Mesothelial cell of epicardium (in vitro differentiated cells): ENCODE measurements around the gene LMOD3. TPM values are rescaled to one million over a fixed set of nuclear protein-coding genes. Genes with fewer than 3 reads are reported as not detected.
A peak's percentile ranks its signal among the peaks of the same experiment; 100 is the strongest.

Experiments
- DNase-seq, 2 experiments: peaks; one replicate each; pipeline ENCODE4 v3.0.0; 2021; ENCODE audit warnings: low spot score in 2 of 2; ENCODE audit not compliant: unreplicated experiment in 2 of 2
- H3K27ac Mint-ChIP-seq: 2 replicates; pipeline ENCODE4 v1.8.0; 2021; ENCODE audit warnings: mixed read lengths
- H3K27me3 Mint-ChIP-seq: 2 replicates; pipeline ENCODE4 v1.8.0; 2021; ENCODE audit warnings: low read depth, mixed read lengths
- H3K36me3 Mint-ChIP-seq: 2 replicates; pipeline ENCODE4 v1.8.0; 2021; ENCODE audit warnings: mixed read lengths
- H3K4me1 Mint-ChIP-seq: 2 replicates; pipeline ENCODE4 v1.8.0; 2021; ENCODE audit warnings: mixed read lengths
- H3K4me3 Mint-ChIP-seq: 2 replicates; pipeline ENCODE4 v1.8.0; 2021; ENCODE audit warnings: mild to moderate bottlenecking, moderate library complexity, mixed read lengths
- H3K9me3 Mint-ChIP-seq: 2 replicates; pipeline ENCODE4 v1.8.0; 2021; ENCODE audit warnings: mixed read lengths
- total RNA-seq: library from RNA; stranded (reverse); gene quantifications from 3 replicates; pipeline ENCODE4 v1.2.1, GENCODE V29; 2021
- TF ChIP-seq, protein P1 (sequence below): fragments of 200-600 bp; sonication (generic); IDR thresholded peaks from one replicate; pipeline ENCODE4 v1.5.0; 2021; ENCODE audit warnings: antibody characterized with exemption; ENCODE audit not compliant: unreplicated experiment

Gene LMOD3
- total RNA-seq, 1 donor from 2014 or later: not detected

DNA sequence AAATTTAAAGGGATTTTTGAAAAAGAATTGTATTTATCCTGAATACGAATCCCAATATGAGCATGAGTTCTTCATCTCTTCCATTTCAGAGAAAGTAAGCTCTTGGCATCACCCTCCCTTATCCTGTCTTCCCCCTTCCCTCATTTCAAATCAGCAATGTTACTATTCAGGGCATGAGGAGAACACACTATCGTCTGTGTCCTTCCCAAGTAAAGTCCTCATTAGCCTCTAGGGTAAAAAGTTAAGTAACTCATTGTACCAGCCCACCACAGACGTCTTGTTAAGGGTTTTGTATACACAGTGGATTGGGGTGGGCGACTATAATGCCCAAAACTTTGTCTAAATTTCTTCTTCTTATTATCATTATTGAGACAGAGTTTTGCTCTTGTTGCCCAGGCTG, 22.8 kb downstream of the LMOD3 start:
- Mint-ChIP-seq H3K9me3 (no peaks in the 10 kb centered on the region), H3K36me3 (peaks cover 33% of the 10 kb centered on the region), H3K27ac (no peak overlapping the region), H3K4me3 (no peak overlapping the region), H3K4me1 (peaks cover 11% of the 10 kb centered on the region), H3K27me3 (no peaks in the 10 kb centered on the region)
- TF ChIP-seq, protein P1, sequence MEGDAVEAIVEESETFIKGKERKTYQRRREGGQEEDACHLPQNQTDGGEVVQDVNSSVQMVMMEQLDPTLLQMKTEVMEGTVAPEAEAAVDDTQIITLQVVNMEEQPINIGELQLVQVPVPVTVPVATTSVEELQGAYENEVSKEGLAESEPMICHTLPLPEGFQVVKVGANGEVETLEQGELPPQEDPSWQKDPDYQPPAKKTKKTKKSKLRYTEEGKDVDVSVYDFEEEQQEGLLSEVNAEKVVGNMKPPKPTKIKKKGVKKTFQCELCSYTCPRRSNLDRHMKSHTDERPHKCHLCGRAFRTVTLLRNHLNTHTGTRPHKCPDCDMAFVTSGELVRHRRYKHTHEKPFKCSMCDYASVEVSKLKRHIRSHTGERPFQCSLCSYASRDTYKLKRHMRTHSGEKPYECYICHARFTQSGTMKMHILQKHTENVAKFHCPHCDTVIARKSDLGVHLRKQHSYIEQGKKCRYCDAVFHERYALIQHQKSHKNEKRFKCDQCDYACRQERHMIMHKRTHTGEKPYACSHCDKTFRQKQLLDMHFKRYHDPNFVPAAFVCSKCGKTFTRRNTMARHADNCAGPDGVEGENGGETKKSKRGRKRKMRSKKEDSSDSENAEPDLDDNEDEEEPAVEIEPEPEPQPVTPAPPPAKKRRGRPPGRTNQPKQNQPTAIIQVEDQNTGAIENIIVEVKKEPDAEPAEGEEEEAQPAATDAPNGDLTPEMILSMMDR: no peak
- no peak for DNase-seq

DNA sequence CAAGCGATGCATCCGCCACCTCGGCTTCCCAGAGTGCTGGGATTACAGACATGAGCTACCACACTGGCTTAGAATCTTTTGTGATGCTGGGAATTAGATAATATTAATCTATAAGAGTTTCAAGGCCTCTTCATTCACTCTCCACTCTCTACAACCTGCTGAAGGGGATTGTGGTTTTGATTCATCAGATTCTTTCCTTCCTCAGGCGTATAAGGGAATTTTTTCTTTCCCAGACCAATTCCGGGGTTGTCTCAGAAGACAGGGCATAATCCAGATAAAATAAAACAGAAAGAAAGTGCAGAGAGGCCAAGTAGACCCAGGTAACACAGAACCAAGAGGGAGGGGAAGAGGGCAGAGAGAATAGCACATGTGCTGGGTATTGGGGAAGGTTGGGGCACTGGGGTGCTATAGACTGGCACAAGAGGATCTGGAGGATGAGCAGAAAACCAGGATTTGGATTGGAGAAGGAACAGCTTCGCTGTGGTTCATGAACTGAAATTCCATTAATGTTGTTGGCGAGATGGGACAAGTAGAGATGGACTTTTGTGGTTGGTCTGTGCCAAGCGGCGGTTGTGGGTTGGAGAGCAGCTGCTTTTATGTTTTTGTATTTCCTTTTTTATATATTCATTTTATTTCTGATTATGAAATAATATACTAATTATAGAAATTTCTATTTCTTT, 24.8 kb downstream of the LMOD3 start:
- TF ChIP-seq, protein P1: no peak
- H3K9me3 Mint-ChIP-seq: no peaks in the 10 kb centered on the region
- DNase-seq: no peak
- no peaks in the 10 kb centered on the region for H3K27me3 Mint-ChIP-seq
- no peak overlapping the region for H3K27ac Mint-ChIP-seq
- no peak overlapping the region for H3K4me3 Mint-ChIP-seq
- peaks cover 20% of the 10 kb centered on the region for H3K36me3 Mint-ChIP-seq
- H3K4me1 Mint-ChIP-seq: peaks cover 7% of the 10 kb centered on the region

DNA sequence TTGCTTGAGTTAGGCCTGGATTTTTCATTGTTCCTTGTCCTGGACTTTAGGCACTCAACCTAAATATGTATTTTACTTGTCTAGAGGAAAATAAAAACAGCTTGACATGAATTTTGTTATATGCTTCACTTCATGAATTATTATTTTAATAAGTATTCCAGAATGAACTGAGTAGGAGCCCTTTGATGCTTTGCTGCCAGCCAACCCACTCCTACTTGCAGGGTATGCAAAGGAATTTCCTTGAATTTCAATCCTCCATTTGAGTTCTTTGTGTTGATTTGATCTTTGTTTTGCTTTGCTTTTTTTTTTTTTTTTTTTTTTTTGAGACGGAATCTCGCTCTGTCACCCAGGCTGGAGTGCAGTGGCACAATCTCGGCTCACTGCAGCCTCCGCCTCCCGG, 26.1 kb downstream of the LMOD3 start:
- H3K27me3 Mint-ChIP-seq: no peaks in the 10 kb centered on the region
- H3K9me3 Mint-ChIP-seq: no peaks in the 10 kb centered on the region
- no peak overlapping the region for H3K27ac Mint-ChIP-seq
- DNase-seq: no peak
- peaks cover 16% of the 10 kb centered on the region for H3K4me1 Mint-ChIP-seq
- H3K4me3 Mint-ChIP-seq: no peak overlapping the region
- peaks cover 10% of the 10 kb centered on the region for H3K36me3 Mint-ChIP-seq
- TF ChIP-seq, protein P1: no peak

DNA sequence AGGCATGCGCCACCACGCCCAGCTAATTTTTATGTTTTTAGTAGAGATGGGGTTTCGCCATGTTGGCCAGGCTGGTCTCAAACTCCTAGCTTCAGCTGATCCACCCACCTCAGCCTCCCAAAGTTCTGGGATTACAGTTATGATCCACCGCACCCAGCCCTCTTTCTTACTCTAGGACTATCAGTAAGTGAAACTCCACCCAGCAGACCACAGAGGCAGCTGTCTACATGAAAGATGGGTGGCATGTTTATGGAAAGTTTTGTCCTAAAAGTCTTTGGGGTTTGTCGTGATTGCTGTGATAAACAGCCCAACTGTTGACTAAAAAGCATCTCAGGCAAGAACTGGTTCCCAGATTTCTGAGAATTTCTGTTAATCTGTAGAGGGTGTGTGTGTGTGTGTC, 26.8 kb downstream of the LMOD3 start:
- H3K27ac Mint-ChIP-seq: peak overlapping the region; percentile 70
- no peaks in the 10 kb centered on the region for H3K9me3 Mint-ChIP-seq

DNA sequence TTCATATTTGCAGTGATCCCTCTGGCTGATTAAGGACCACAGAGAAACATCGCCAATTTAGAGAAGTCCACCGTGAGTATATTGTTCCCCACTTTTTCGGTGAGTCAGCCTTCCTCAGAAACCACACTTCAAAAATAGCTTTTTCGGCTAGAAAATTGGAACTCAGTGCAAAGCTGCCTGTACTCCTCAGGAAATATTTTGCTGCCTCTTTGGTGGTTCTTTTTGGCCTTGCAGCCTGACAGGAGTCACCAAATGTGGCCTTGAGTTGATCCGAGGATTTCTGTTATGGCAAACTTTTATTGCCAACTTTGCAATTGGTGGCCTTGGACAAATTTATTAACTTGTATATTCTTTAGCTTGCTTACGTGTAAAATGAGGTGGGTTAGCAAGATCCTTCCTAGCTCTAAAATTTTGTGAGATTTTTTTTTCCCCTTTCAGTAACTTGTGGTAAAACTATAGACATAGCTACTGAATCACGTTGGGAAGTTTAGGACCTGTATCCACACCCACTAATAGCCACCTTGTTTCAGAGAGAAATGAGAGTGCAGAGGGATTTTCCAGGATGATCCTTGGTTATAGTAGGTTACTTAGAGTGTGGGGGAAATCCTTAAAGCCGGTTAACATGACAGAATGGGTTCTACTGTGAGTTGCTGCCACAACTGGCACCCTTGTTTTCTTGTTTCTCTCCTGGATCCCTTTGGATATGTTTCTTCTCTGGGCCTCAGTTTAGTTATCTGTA, 27.8 kb downstream of the LMOD3 start:
- Mint-ChIP-seq H3K36me3 (peaks cover 7% of the 10 kb centered on the region), H3K4me3 (no peak overlapping the region), H3K27ac (no peak overlapping the region), H3K9me3 (no peaks in the 10 kb centered on the region), H3K27me3 (no peaks in the 10 kb centered on the region), H3K4me1 (peaks cover 24% of the 10 kb centered on the region)
- no peak for DNase-seq
- TF ChIP-seq, protein P1: no peak

More for the DNA sequence above, 26.8 kb downstream of the LMOD3 start:
- TF ChIP-seq, protein P1: no peak
- Mint-ChIP-seq H3K27me3 (no peaks in the 10 kb centered on the region), H3K36me3 (peaks cover 10% of the 10 kb centered on the region), H3K4me1 (peaks cover 16% of the 10 kb centered on the region), H3K4me3 (no peak overlapping the region)
- no peak for DNase-seq
